Posterior cingulate gyrus (tissue), 11 donors: ENCODE measurements around the gene ZSCAN23.

Experiments used
- DNase-seq, 10 donors: peaks; one replicate each; pipeline versions ENCODE4 v3.0.0 to v3.0.0-alpha.2; 2020 to 2021; ENCODE audit warnings: mixed read lengths in 3 of 10
- intact Hi-C: fragments of 100-400 bp; cut with DNase I; formaldehyde crosslinking; loops from one replicate; pipeline ENCODE4 v1.15.1; 2023

Gene ZSCAN23

GRCh38 chr6:28383235-28384142, 59.8 kb downstream of the ZSCAN23 start:
- peak; percentile 44 to 95 (median 72) for DNase-seq
- intact Hi-C loops: no loop called here
